Gastroesophageal sphincter (tissue), 3 donors: Measurements from ENCODE around the gene CLCNKA.

ENCODE experiments used
- POLR2A ChIP-seq, 2 donors: fragments of 450-650 bp; IDR thresholded peaks; one replicate each; pipeline ENCODE4 v1.6.1; 2017; ENCODE audit warnings: antibody characterized with exemption in 2 of 2, mild to moderate bottlenecking in 2 of 2, moderate library complexity in 1 of 2
- TF ChIP-seq, protein P1 (sequence below), 4 experiments: fragments of 200-600 bp in 2 of 4; fragments of 450-650 bp in 2 of 4; sonication (generic) in 1 of 4; IDR thresholded peaks; one replicate each; pipeline ENCODE4 v1.5.1; 2017 to 2019; ENCODE audit warnings: antibody characterized with exemption in 4 of 4, mild to moderate bottlenecking in 2 of 4, moderate library complexity in 2 of 4

- TF ChIP-seq POLR2A (IDR thresholded peaks at IDR 0.05) = no peak
- TF ChIP-seq, protein P1, sequence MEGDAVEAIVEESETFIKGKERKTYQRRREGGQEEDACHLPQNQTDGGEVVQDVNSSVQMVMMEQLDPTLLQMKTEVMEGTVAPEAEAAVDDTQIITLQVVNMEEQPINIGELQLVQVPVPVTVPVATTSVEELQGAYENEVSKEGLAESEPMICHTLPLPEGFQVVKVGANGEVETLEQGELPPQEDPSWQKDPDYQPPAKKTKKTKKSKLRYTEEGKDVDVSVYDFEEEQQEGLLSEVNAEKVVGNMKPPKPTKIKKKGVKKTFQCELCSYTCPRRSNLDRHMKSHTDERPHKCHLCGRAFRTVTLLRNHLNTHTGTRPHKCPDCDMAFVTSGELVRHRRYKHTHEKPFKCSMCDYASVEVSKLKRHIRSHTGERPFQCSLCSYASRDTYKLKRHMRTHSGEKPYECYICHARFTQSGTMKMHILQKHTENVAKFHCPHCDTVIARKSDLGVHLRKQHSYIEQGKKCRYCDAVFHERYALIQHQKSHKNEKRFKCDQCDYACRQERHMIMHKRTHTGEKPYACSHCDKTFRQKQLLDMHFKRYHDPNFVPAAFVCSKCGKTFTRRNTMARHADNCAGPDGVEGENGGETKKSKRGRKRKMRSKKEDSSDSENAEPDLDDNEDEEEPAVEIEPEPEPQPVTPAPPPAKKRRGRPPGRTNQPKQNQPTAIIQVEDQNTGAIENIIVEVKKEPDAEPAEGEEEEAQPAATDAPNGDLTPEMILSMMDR (IDR thresholded peaks at IDR 0.05) = peak in 1 of 4 experiments; percentile 17
Observed at GRCh38 chr1:16006552-16007485, 15.0 kb upstream of the CLCNKA start.
